Adipocyte (in vitro differentiated cells): ENCODE measurements around the gene FYTTD1.

Experiments
- DNase-seq: peaks from one replicate; pipeline ENCODE4 v3.0.0-alpha.2; 2015; ENCODE audit warnings: low read depth
- H3K27me3 ChIP-seq: replicated peaks from 2 replicates; pipeline ENCODE4 v1.7.0; 2013; ENCODE audit warnings: mild to moderate bottlenecking, low read length, moderate library complexity; ENCODE audit not compliant: control insufficient read depth, insufficient read depth
- H3K36me3 ChIP-seq: 2 replicates; pipeline ENCODE4 v1.7.0; 2013; ENCODE audit warnings: low read length, mild to moderate bottlenecking, moderate library complexity; ENCODE audit not compliant: control insufficient read depth, insufficient read depth, severe bottlenecking
- H3K4me1 ChIP-seq: 2 replicates; pipeline ENCODE4 v1.7.0; 2013; ENCODE audit warnings: mild to moderate bottlenecking, low read length, moderate library complexity; ENCODE audit not compliant: control insufficient read depth, insufficient read depth
- H3K4me3 ChIP-seq: 2 replicates; pipeline ENCODE4 v1.7.0; 2013; ENCODE audit warnings: mild to moderate bottlenecking, low read length, moderate library complexity
- H3K9ac ChIP-seq: 2 replicates; pipeline ENCODE4 v1.7.0; 2013; ENCODE audit warnings: mild to moderate bottlenecking, low read length, moderate library complexity
- H3K9me3 ChIP-seq: 2 replicates; pipeline ENCODE4 v1.7.0; 2013; ENCODE audit warnings: mild to moderate bottlenecking, low read length, moderate library complexity; ENCODE audit not compliant: control insufficient read depth

FYTTD1 gene

GRCh38 chr3:197794115-197794514 is 44.4 kb downstream of the FYTTD1 start:
- H3K4me3 ChIP-seq = no peak overlapping the region
- no peak overlapping the region for H3K9ac ChIP-seq
- peaks cover 29% of the 10 kb centered on the region for H3K4me1 ChIP-seq
- no peaks in the 10 kb centered on the region for H3K9me3 ChIP-seq
- no peaks in the 10 kb centered on the region for H3K36me3 ChIP-seq
- no peak for DNase-seq
- H3K27me3 ChIP-seq = no peaks in the 10 kb centered on the region

- Histone ChIP-seq H3K9me3 (no peaks in the 10 kb centered on the region), H3K36me3 (no peaks in the 10 kb centered on the region), H3K9ac (no peak overlapping the region), H3K4me3 (no peak overlapping the region), H3K27me3 (no peaks in the 10 kb centered on the region), H3K4me1 (peaks cover 32% of the 10 kb centered on the region)
- DNase-seq = peak; percentile 85
These were observed 45.5 kb downstream of the FYTTD1 start for GRCh38 chr3:197795200-197795599.

GRCh38 chr3:197796087-197796486 is 46.4 kb downstream of the FYTTD1 start:
- Histone ChIP-seq H3K27me3 (no peaks in the 10 kb centered on the region), H3K4me3 (no peak overlapping the region), H3K9ac (no peak overlapping the region), H3K9me3 (no peaks in the 10 kb centered on the region), H3K4me1 (peaks cover 32% of the 10 kb centered on the region), H3K36me3 (no peaks in the 10 kb centered on the region)
- no peak for DNase-seq

GRCh38 chr3:197798863-197799262 is 49.2 kb downstream of the FYTTD1 start:
- H3K4me3 ChIP-seq = no peak overlapping the region
- no peak for DNase-seq
- H3K27me3 ChIP-seq = no peaks in the 10 kb centered on the region

GRCh38 chr3:197800379-197800778 is 50.7 kb downstream of the FYTTD1 start:
- DNase-seq = no peak
- Histone ChIP-seq H3K4me3 (no peak overlapping the region), H3K9ac (no peak overlapping the region), H3K27me3 (no peaks in the 10 kb centered on the region), H3K9me3 (no peaks in the 10 kb centered on the region), H3K36me3 (no peaks in the 10 kb centered on the region), H3K4me1 (peaks cover 22% of the 10 kb centered on the region)

More at GRCh38 chr3:197798863-197799262, 49.2 kb downstream of the FYTTD1 start:
- peaks cover 32% of the 10 kb centered on the region for H3K4me1 ChIP-seq
- H3K36me3 ChIP-seq = no peaks in the 10 kb centered on the region
- H3K9me3 ChIP-seq = no peaks in the 10 kb centered on the region
- H3K9ac ChIP-seq = no peak overlapping the region

GRCh38 chr3:197801891-197802778 is 52.5 kb downstream of the FYTTD1 start:
- H3K36me3 ChIP-seq = no peaks in the 10 kb centered on the region
- no peak overlapping the region for H3K9ac ChIP-seq
- H3K4me3 ChIP-seq = no peak overlapping the region
- no peaks in the 10 kb centered on the region for H3K27me3 ChIP-seq
- peaks cover 17% of the 10 kb centered on the region for H3K4me1 ChIP-seq
- no peaks in the 10 kb centered on the region for H3K9me3 ChIP-seq
- peak; percentile 36 for DNase-seq

GRCh38 chr3:197802779-197803459 is 53.2 kb downstream of the FYTTD1 start:
- no peak for DNase-seq
- no peaks in the 10 kb centered on the region for H3K27me3 ChIP-seq
- no peaks in the 10 kb centered on the region for H3K9me3 ChIP-seq
- H3K36me3 ChIP-seq = no peaks in the 10 kb centered on the region
- H3K4me1 ChIP-seq = peaks cover 17% of the 10 kb centered on the region
- H3K9ac ChIP-seq = no peak overlapping the region
- H3K4me3 ChIP-seq = no peak overlapping the region

- H3K9me3 ChIP-seq = no peaks in the 10 kb centered on the region
- no peaks in the 10 kb centered on the region for H3K36me3 ChIP-seq
- DNase-seq = no peak
- no peak overlapping the region for H3K9ac ChIP-seq
- H3K4me1 ChIP-seq = peaks cover 28% of the 10 kb centered on the region
- no peaks in the 10 kb centered on the region for H3K27me3 ChIP-seq
- H3K4me3 ChIP-seq = no peak overlapping the region
These were observed 54.8 kb downstream of the FYTTD1 start for GRCh38 chr3:197804511-197804910.

- Histone ChIP-seq H3K4me1 (peaks cover 42% of the 10 kb centered on the region), H3K9me3 (no peaks in the 10 kb centered on the region), H3K36me3 (no peaks in the 10 kb centered on the region), H3K4me3 (no peak overlapping the region), H3K27me3 (no peaks in the 10 kb centered on the region), H3K9ac (no peak overlapping the region)
- DNase-seq = peak; percentile 53
These were observed 58.4 kb downstream of the FYTTD1 start for GRCh38 chr3:197807969-197808587.

GRCh38 chr3:197809356-197810020 is 59.8 kb downstream of the FYTTD1 start:
- Histone ChIP-seq H3K9ac (peak overlapping the region; percentile 61), H3K4me3 (peak overlapping the region; percentile 37), H3K27me3 (no peaks in the 10 kb centered on the region), H3K9me3 (no peaks in the 10 kb centered on the region), H3K4me1 (peaks cover 39% of the 10 kb centered on the region), H3K36me3 (no peaks in the 10 kb centered on the region)
- peak; percentile 84 for DNase-seq

- DNase-seq = no peak
- Histone ChIP-seq H3K4me3 (no peak overlapping the region), H3K27me3 (no peaks in the 10 kb centered on the region)
These were observed 61.2 kb downstream of the FYTTD1 start for GRCh38 chr3:197810901-197811300.

More at GRCh38 chr3:197810901-197811300, 61.2 kb downstream of the FYTTD1 start:
- H3K9ac ChIP-seq = no peak overlapping the region
- peaks cover 39% of the 10 kb centered on the region for H3K4me1 ChIP-seq
- H3K36me3 ChIP-seq = no peaks in the 10 kb centered on the region
- H3K9me3 ChIP-seq = no peaks in the 10 kb centered on the region
